Natural killer cell treated with Interleukin-12 subunit alpha and Interleukin-12 subunit beta and Interleukin-15 and Interleukin-18, amount 100 ng/mL, for 72 hours (primary cell): Measurements from ENCODE around the gene NPHP3. TPM values are rescaled to one million over a fixed set of nuclear protein-coding genes. Genes with fewer than 3 reads are reported as not detected.

Experiments
- ATAC-seq, 2 donors: fragments of 150-1000 bp; cut with Tn5 transposase in 1 of 2; sonication (Bioruptor Pico), chemical (Tn5 transposase) in 1 of 2; 2 replicates each; pipeline ENCODE4 v1.10.0; 2021
- DNase-seq: peaks from one replicate; pipeline ENCODE4 v3.0.0; 2022; ENCODE audit warnings: low spot score
- H3K27ac Mint-ChIP-seq, 2 donors: 1 replicate in 1 of 2; 2 replicates in 1 of 2; pipeline ENCODE4 v1.8.0; 2022; ENCODE audit warnings: mixed read lengths in 2 of 2, mild to moderate bottlenecking in 1 of 2, moderate library complexity in 1 of 2
- H3K27me3 Mint-ChIP-seq, 2 donors: 1 replicate in 1 of 2; 2 replicates in 1 of 2; pipeline ENCODE4 v1.8.0; 2022; ENCODE audit warnings: mixed read lengths in 2 of 2
- H3K36me3 Mint-ChIP-seq: one replicate; pipeline ENCODE4 v1.8.0; 2022; ENCODE audit warnings: mixed read lengths
- H3K4me1 Mint-ChIP-seq, 2 donors: 1 replicate in 1 of 2; 2 replicates in 1 of 2; pipeline ENCODE4 v1.8.0; 2022; ENCODE audit warnings: low read depth in 2 of 2, mixed read lengths in 2 of 2, mild to moderate bottlenecking in 1 of 2
- H3K4me3 Mint-ChIP-seq: one replicate; pipeline ENCODE4 v1.8.0; 2022; ENCODE audit warnings: mixed read lengths
- H3K9me3 Mint-ChIP-seq: 2 replicates; pipeline ENCODE4 v1.8.0; 2022; ENCODE audit warnings: mixed read lengths
- total RNA-seq, 2 donors: library from RNA; stranded (reverse); gene quantifications; one replicate each; pipeline ENCODE4 v1.2.3, GENCODE V29; 2022

NPHP3 gene
- total RNA-seq, 2 donors from 2014 or later: 14.0 to 14.9 TPM

GRCh38 chr3:132720228-132720627, 2.0 kb downstream of the NPHP3 start:
- H3K27me3 Mint-ChIP-seq: no peaks in the 10 kb centered on the region
- H3K9me3 Mint-ChIP-seq: no peaks in the 10 kb centered on the region
- ATAC-seq (no peak), DNase-seq (no peak)
- peak overlapping the region; percentile 61 for H3K4me3 Mint-ChIP-seq
- no peaks in the 10 kb centered on the region for H3K36me3 Mint-ChIP-seq
- peaks cover 19 to 26% of the 10 kb centered on the region in 2 donors for H3K4me1 Mint-ChIP-seq
- H3K27ac Mint-ChIP-seq: peak overlapping the region in 1 of 2 donors; percentile 27

GRCh38 chr3:132716372-132716771, 5.8 kb downstream of the NPHP3 start:
- peaks cover 12 to 15% of the 10 kb centered on the region in 2 donors for H3K4me1 Mint-ChIP-seq
- ATAC-seq: no peak
- H3K36me3 Mint-ChIP-seq: no peaks in the 10 kb centered on the region
- no peak overlapping the region for H3K27ac Mint-ChIP-seq
- no peak for DNase-seq
- no peaks in the 10 kb centered on the region for H3K9me3 Mint-ChIP-seq
- no peak overlapping the region for H3K4me3 Mint-ChIP-seq
- no peaks in the 10 kb centered on the region for H3K27me3 Mint-ChIP-seq

- Mint-ChIP-seq H3K9me3 (no peaks in the 10 kb centered on the region), H3K4me3 (no peak overlapping the region), H3K27ac (no peak overlapping the region), H3K27me3 (no peaks in the 10 kb centered on the region), H3K4me1 (peaks cover 0 to 3% of the 10 kb centered on the region in 2 donors), H3K36me3 (peaks cover 5% of the 10 kb centered on the region)
- ATAC-seq (no peak), DNase-seq (no peak)
Measured at GRCh38 chr3:132713977-132714727, 8.1 kb downstream of the NPHP3 start.

GRCh38 chr3:132710311-132710710, 11.9 kb downstream of the NPHP3 start:
- no peak overlapping the region for H3K27ac Mint-ChIP-seq
- ATAC-seq (no peak), DNase-seq (no peak)
- peaks cover 14% of the 10 kb centered on the region for H3K36me3 Mint-ChIP-seq
- no peaks in the 10 kb centered on the region for H3K27me3 Mint-ChIP-seq
- H3K9me3 Mint-ChIP-seq: no peaks in the 10 kb centered on the region
- peaks cover 0 to 2% of the 10 kb centered on the region in 2 donors for H3K4me1 Mint-ChIP-seq
- H3K4me3 Mint-ChIP-seq: no peak overlapping the region

DNA sequence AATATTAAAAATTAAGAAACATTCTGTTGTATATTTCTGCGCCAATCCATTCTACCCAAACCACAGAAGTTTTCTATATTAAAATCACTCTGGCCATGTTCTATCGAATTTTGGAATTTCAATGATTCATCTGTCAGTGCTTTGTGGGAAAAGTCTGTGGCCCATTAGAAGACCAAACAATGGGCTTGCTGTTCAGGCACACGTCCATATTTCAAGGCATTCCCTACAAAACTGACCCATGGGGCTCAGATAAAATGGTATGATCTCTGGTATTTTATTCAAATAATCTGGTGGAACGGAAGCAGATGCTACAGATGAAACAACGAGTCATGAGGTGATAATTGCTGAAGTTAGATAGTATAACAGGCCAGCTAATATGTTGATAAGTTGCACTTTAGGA, 12.4 kb downstream of the NPHP3 start:
- Mint-ChIP-seq H3K36me3 (peaks cover 15% of the 10 kb centered on the region), H3K4me1 (peaks cover 0 to 2% of the 10 kb centered on the region in 2 donors), H3K27ac (no peak overlapping the region), H3K27me3 (no peaks in the 10 kb centered on the region), H3K4me3 (no peak overlapping the region), H3K9me3 (no peaks in the 10 kb centered on the region)
- no peak for DNase-seq
- no peak for ATAC-seq

DNA sequence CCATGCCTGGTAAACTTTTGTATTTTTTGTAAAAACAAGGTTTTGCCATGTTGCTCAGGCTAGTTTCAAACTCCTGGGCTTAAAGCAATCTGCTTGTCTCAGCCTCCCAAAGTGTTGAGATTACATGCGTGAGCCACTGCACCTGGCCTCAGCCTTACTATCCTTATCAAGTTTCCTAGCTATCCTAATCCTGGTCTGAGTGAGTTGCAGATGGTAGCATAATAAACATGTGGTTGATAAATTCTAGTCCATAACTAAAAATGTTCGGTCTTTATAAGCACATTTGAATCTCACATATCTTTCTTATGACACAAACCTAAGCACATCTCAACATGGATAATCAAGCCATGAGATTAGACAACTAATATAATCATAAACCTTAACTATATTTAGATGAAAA, 18.5 kb downstream of the NPHP3 start:
- Mint-ChIP-seq H3K9me3 (no peaks in the 10 kb centered on the region), H3K27me3 (no peaks in the 10 kb centered on the region), H3K27ac (no peak overlapping the region), H3K36me3 (peaks cover 32% of the 10 kb centered on the region), H3K4me3 (no peak overlapping the region), H3K4me1 (no peaks in the 10 kb centered on the region)
- DNase-seq (no peak), ATAC-seq (no peak)

- Mint-ChIP-seq H3K9me3 (no peaks in the 10 kb centered on the region), H3K4me1 (no peaks in the 10 kb centered on the region), H3K36me3 (peaks cover 14% of the 10 kb centered on the region), H3K27ac (no peak overlapping the region), H3K4me3 (no peak overlapping the region), H3K27me3 (no peaks in the 10 kb centered on the region)
- ATAC-seq (no peak), DNase-seq (no peak)
Measured at GRCh38 chr3:132695422-132695821, 26.8 kb downstream of the NPHP3 start.

DNA sequence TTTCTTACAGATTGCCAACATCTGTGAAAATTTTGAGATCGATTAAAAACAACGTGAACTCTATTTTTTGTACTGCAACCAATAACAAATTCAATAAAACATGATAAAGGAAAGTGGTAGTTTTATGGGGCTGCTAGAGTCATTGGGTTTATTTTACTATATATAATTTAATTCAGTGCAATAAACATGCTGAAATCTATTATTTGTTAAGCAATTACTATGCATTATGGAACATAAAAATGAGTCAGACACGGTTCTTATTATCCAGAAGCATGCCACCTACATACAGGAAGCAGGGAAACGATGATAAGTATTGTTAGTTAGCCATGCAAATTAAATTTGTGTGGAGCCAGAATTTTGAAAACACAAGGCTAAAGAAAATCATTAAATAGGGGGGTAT, 27.2 kb downstream of the NPHP3 start:
- Mint-ChIP-seq H3K9me3 (no peaks in the 10 kb centered on the region), H3K4me1 (no peaks in the 10 kb centered on the region), H3K4me3 (no peak overlapping the region), H3K36me3 (peaks cover 13% of the 10 kb centered on the region), H3K27me3 (no peaks in the 10 kb centered on the region), H3K27ac (no peak overlapping the region)
- ATAC-seq (no peak), DNase-seq (no peak)

GRCh38 chr3:132690040-132690439, 32.2 kb downstream of the NPHP3 start:
- no peaks in the 10 kb centered on the region for H3K9me3 Mint-ChIP-seq
- no peak for ATAC-seq
- no peak overlapping the region for H3K4me3 Mint-ChIP-seq
- no peaks in the 10 kb centered on the region for H3K4me1 Mint-ChIP-seq
- no peak for DNase-seq
- H3K27ac Mint-ChIP-seq: no peak overlapping the region
- H3K27me3 Mint-ChIP-seq: no peaks in the 10 kb centered on the region
- H3K36me3 Mint-ChIP-seq: peaks cover 12% of the 10 kb centered on the region

DNA sequence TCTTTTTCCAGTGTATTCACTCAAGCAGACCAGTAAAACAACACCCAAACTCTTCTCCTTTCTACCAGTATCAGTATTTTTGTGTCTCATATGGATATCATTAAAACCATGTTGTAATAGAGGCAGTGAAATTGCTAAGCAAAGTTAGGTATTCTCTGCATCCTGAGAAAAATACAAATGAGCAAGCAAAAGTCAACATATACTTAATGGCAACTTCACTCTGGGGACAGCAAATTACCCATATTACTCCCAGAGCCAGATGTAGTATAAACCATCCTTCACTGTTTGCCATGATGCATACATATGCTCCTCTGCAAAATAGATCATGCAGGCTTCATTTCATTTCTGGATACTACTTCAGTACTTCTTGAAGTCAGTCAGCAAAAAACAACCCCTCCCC, 40.0 kb downstream of the NPHP3 start:
- ATAC-seq: no peak

DNA sequence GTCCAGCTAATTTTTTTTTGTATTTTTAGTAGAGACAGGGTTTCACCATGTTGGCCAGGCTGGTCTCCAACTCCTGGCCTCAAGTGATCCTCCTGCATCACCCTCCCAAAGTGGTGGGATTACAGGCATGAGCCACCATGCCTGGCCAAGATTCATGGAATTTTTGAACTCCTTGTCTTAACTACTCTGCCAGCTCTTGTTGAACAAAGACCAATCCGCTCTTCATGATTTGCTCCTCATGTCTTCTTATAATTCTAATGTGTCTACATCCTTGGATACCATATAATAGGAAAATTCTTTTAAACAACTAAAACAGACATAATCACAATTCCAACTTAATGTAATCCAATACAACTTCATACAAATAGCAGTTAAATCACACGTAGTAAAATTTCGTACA, 40.8 kb downstream of the NPHP3 start:
- no peaks in the 10 kb centered on the region for H3K9me3 Mint-ChIP-seq
- no peak for ATAC-seq

More for the DNA sequence above, 40.0 kb downstream of the NPHP3 start:
- no peak for DNase-seq
- no peak overlapping the region for H3K4me3 Mint-ChIP-seq
- peaks cover 12% of the 10 kb centered on the region for H3K36me3 Mint-ChIP-seq
- H3K27me3 Mint-ChIP-seq: no peaks in the 10 kb centered on the region
- H3K4me1 Mint-ChIP-seq: no peaks in the 10 kb centered on the region
- H3K9me3 Mint-ChIP-seq: no peaks in the 10 kb centered on the region
- H3K27ac Mint-ChIP-seq: no peak overlapping the region

GRCh38 chr3:132679911-132680310, 42.3 kb downstream of the NPHP3 start:
- Mint-ChIP-seq H3K9me3 (no peaks in the 10 kb centered on the region), H3K4me3 (no peak overlapping the region), H3K27ac (no peak overlapping the region), H3K4me1 (no peaks in the 10 kb centered on the region), H3K27me3 (no peaks in the 10 kb centered on the region), H3K36me3 (peaks cover 26% of the 10 kb centered on the region)
- ATAC-seq: no peak
- DNase-seq: no peak

More for the DNA sequence above, 40.8 kb downstream of the NPHP3 start:
- no peak overlapping the region for H3K27ac Mint-ChIP-seq
- no peaks in the 10 kb centered on the region for H3K27me3 Mint-ChIP-seq
- peaks cover 19% of the 10 kb centered on the region for H3K36me3 Mint-ChIP-seq
- no peak for DNase-seq
- H3K4me1 Mint-ChIP-seq: no peaks in the 10 kb centered on the region
- H3K4me3 Mint-ChIP-seq: no peak overlapping the region

DNA sequence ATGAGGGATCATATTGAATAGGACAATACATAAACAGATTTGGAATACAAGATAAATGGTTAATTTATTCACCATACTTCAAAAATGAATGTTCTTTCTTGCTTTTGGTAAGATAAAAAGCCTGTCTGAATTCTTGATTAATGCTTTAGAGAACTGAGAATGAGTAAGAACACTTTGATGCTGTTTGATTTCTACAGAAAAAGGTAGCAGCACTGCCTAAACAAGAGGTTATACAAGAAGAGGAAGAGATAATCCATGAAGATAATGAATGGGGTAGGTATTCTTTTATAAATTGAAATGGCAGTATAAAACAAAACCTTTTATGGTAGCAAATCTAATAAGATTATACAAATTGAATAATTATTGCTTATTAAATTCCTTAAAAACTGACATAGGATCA, 46.8 kb downstream of the NPHP3 start:
- no peaks in the 10 kb centered on the region for H3K9me3 Mint-ChIP-seq
- ATAC-seq (no peak), DNase-seq (no peak)
- H3K4me3 Mint-ChIP-seq: no peak overlapping the region
- H3K27me3 Mint-ChIP-seq: no peaks in the 10 kb centered on the region
- H3K27ac Mint-ChIP-seq: no peak overlapping the region
- H3K4me1 Mint-ChIP-seq: no peaks in the 10 kb centered on the region
- H3K36me3 Mint-ChIP-seq: peaks cover 22% of the 10 kb centered on the region

DNA sequence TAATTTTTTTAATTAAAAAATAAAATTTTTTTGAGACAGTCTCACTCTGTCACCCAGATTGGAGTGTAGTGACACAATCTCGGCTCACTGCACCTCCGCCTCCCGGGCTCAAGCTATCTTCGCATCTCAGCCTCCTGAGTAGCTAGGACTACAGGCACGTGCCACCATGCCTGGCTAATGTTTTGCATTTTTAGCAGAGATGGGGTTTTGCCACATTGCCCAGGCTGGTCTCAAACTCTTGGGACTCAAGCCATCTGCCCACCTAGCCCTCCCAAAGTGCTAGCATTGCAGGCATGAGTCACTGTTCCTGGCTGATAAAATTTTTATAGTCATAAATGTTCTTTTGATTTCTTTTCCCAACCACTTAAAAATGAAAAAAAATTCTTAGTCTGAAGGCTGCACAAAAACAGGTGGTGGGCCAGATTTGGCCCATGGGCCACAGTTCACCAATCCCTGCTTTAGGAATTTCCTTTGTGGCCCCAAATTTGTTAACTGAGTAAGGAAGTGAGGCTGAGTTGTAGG, 52.9 kb downstream of the NPHP3 start:
- Mint-ChIP-seq H3K27ac (no peak overlapping the region), H3K27me3 (no peaks in the 10 kb centered on the region), H3K4me1 (peaks cover 7 to 10% of the 10 kb centered on the region in 2 donors), H3K36me3 (peaks cover 6% of the 10 kb centered on the region), H3K9me3 (no peaks in the 10 kb centered on the region), H3K4me3 (no peak overlapping the region)
- ATAC-seq: no peak
- DNase-seq: no peak
